Ishikawa (cell line): ENCODE measurements around the gene CCR6.

ENCODE experiments used
- CEBPB ChIP-seq: IDR thresholded peaks from 2 replicates; pipeline ENCODE4 v1.6.1; 2012
- CREB1 ChIP-seq: IDR thresholded peaks from 2 replicates; pipeline ENCODE4 v1.6.1; 2012; ENCODE audit warnings: low read depth
- EP300 ChIP-seq: IDR thresholded peaks from 2 replicates; pipeline ENCODE4 v1.6.1; 2012; ENCODE audit warnings: borderline replicate concordance
- FOXM1 ChIP-seq: IDR thresholded peaks from 2 replicates; pipeline ENCODE4 v1.6.1; 2012; ENCODE audit warnings: low read depth, borderline replicate concordance
- RAD21 ChIP-seq: IDR thresholded peaks from 2 replicates; pipeline ENCODE4 v1.6.1; 2012; ENCODE audit warnings: low read depth
- TAF1 ChIP-seq: IDR thresholded peaks from 2 replicates; pipeline ENCODE4 v1.6.1; 2012; ENCODE audit warnings: low read depth, mild to moderate bottlenecking
- YY1 ChIP-seq: IDR thresholded peaks from 2 replicates; pipeline ENCODE4 v1.6.1; 2012; ENCODE audit warnings: low read depth
- TF ChIP-seq, protein P1 (sequence below): IDR thresholded peaks from 2 replicates; pipeline ENCODE4 v1.6.1; 2012
- TF ChIP-seq, protein P2 (sequence below): IDR thresholded peaks from 2 replicates; pipeline ENCODE4 v1.6.1; 2012

DNA sequence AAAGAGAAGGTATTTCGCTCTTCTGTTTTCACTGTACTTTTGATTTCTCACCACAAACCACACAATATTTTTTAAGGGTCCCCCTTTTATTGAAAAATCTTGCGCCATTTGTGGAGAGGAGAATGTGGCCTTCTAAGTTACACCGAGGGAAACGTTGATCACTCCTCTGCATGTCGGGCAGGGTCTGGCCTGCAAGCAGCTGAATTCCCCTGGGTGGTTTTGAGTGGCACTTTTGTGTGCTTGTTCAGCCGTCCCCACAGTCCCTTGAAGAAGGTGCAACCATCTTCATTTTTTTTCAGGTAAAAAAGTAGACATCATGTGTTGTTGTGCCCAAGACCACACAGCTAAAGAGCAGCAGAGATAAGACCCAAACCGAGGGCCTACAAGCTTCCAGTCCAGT lies 28.8 kb downstream of the CCR6 start:
- TF ChIP-seq RAD21 (no peak), TAF1 (no peak), CREB1 (no peak), CEBPB (no peak), EP300 (no peak), FOXM1 (no peak), YY1 (no peak)
- TF ChIP-seq, protein P1, sequence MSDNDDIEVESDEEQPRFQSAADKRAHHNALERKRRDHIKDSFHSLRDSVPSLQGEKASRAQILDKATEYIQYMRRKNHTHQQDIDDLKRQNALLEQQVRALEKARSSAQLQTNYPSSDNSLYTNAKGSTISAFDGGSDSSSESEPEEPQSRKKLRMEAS = no peak
- TF ChIP-seq, protein P2, sequence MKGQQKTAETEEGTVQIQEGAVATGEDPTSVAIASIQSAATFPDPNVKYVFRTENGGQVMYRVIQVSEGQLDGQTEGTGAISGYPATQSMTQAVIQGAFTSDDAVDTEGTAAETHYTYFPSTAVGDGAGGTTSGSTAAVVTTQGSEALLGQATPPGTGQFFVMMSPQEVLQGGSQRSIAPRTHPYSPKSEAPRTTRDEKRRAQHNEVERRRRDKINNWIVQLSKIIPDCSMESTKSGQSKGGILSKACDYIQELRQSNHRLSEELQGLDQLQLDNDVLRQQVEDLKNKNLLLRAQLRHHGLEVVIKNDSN = no peak
